HG02970 (cell line): ENCODE measurements around the gene WNT7B.

ENCODE experiments used
- ATAC-seq: cut with Tn5 transposase; IDR thresholded peaks from one replicate; pipeline ENCODE4 v1.9.1; 2021; ENCODE audit warnings: mild to moderate bottlenecking, moderate library complexity, moderate number of reproducible peaks; ENCODE audit not compliant: unreplicated experiment, low FRiP score

The WNT7B gene

GRCh38 chr22:45914309-45914708, 62.7 kb downstream of the WNT7B start:
- no peak for ATAC-seq

- ATAC-seq = no peak
Observed at GRCh38 chr22:45912910-45913309, 64.1 kb downstream of the WNT7B start.

- ATAC-seq = no peak
Observed at GRCh38 chr22:45911601-45912271, 65.2 kb downstream of the WNT7B start.

GRCh38 chr22:45910928-45911467, 66.0 kb downstream of the WNT7B start:
- no peak for ATAC-seq

GRCh38 chr22:45908961-45909360, 68.0 kb downstream of the WNT7B start:
- no peak for ATAC-seq

- ATAC-seq = no peak
Observed at GRCh38 chr22:45907996-45908395, 69.0 kb downstream of the WNT7B start.

GRCh38 chr22:45907378-45907777, 69.6 kb downstream of the WNT7B start:
- ATAC-seq = no peak

- ATAC-seq = no peak
Observed at GRCh38 chr22:45906946-45907345, 70.0 kb downstream of the WNT7B start.

- ATAC-seq = no peak
Observed at GRCh38 chr22:45905924-45906865, 70.8 kb downstream of the WNT7B start.

- ATAC-seq = no peak
Observed at GRCh38 chr22:45905326-45905923, 71.5 kb downstream of the WNT7B start.

- no peak for ATAC-seq
Observed at GRCh38 chr22:45904236-45904635, 72.7 kb downstream of the WNT7B start.

GRCh38 chr22:45903355-45904135, 73.4 kb downstream of the WNT7B start:
- no peak for ATAC-seq

- ATAC-seq = no peak
Observed at GRCh38 chr22:45897736-45898135, 79.2 kb downstream of the WNT7B start.

GRCh38 chr22:45896964-45897538, 79.9 kb downstream of the WNT7B start:
- ATAC-seq = no peak

GRCh38 chr22:45896153-45896951, 80.6 kb downstream of the WNT7B start:
- no peak for ATAC-seq

- no peak for ATAC-seq
Observed at GRCh38 chr22:45895436-45896152, 81.4 kb downstream of the WNT7B start.

GRCh38 chr22:45893516-45893915, 83.4 kb downstream of the WNT7B start:
- no peak for ATAC-seq

- ATAC-seq = no peak
Observed at GRCh38 chr22:45892681-45893461, 84.1 kb downstream of the WNT7B start.
